Gastroesophageal sphincter (tissue), 3 donors: ENCODE measurements around the gene SMCO2.

Experiments
- CTCF ChIP-seq, 4 experiments: fragments of 200-600 bp in 2 of 4; fragments of 450-650 bp in 2 of 4; sonication (generic) in 1 of 4; IDR thresholded peaks; one replicate each; pipeline ENCODE4 v1.5.1; 2017 to 2019; ENCODE audit warnings: antibody characterized with exemption in 4 of 4, mild to moderate bottlenecking in 2 of 4, moderate library complexity in 2 of 4
- EP300 ChIP-seq: sonication (generic); formaldehyde crosslinking; IDR thresholded peaks from one replicate; pipeline ENCODE4 v1.6.1; 2017; ENCODE audit warnings: antibody characterized with exemption, mild to moderate bottlenecking
- POLR2A ChIP-seq, 2 donors: fragments of 450-650 bp; IDR thresholded peaks; one replicate each; pipeline ENCODE4 v1.6.1; 2017; ENCODE audit warnings: antibody characterized with exemption in 2 of 2, mild to moderate bottlenecking in 2 of 2, moderate library complexity in 1 of 2
- POLR2AphosphoS5 ChIP-seq: sonication (generic); formaldehyde crosslinking; IDR thresholded peaks from one replicate; pipeline ENCODE4 v1.6.1; 2017; ENCODE audit warnings: antibody characterized with exemption

- TF ChIP-seq CTCF (IDR thresholded peaks at IDR 0.05), result no peak
- no peak for TF ChIP-seq POLR2A (IDR thresholded peaks at IDR 0.05)
- TF ChIP-seq EP300, result no peak
- no peak for TF ChIP-seq POLR2AphosphoS5
Observed at GRCh38 chr12:27517546-27517945, 71.0 kb downstream of the SMCO2 start.
